A673 (cell line): Measurements from ENCODE around the gene UVRAG.

ENCODE experiments used
- CTCF ChIP-seq: fragments of 300-800, 200-600 bp; sonication (generic); conservative IDR thresholded peaks from 2 replicates; pipeline ENCODE4 v1.5.1; 2017; ENCODE audit warnings: low read depth, mild to moderate bottlenecking, antibody characterized with exemption, low read length, moderate library complexity, mixed read lengths
- EZH2 ChIP-seq: fragments of 200-600 bp; sonication (generic); IDR thresholded peaks from 2 replicates; pipeline ENCODE4 v1.6.1; 2017; ENCODE audit warnings: borderline replicate concordance, low read depth, mild to moderate bottlenecking, mixed read lengths, antibody characterized with exemption, low read length; ENCODE audit not compliant: poor library complexity, severe bottlenecking

DNA sequence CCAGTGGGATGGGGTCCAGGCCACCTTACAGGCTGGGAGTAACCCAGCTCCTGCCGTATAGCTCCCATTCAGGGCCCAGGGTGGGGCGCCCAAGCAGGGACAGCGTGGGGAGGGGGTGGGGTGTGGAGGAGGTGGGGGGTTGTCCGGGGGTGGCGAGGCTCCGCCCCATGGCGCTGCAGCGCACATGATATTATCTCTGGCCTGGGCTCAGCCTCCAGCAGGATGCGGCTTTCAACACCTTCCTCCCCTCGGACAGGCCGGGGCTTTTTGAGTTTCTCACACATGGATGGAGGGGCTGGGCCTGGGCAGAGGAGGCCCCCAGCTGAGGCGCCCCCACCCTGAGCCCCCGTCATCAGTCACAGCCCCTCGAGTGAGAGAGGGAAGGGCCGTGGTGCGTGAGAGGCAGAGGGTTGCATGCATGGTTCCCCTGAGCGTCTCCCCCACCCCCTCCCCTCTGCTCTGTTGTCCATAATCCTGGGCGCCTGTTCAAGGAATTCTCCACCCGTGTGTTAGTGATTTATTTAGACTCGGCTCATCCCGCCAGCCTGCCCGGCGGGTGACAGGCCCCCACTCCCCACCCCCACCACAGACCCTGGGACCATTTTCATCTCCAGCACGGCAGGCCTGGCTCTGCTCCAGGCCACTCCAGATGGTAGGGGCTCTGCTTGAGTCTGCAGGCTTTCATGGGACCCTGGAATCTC, 346.4 kb downstream of the UVRAG start:
- TF ChIP-seq CTCF (no peak), EZH2 (no peak)
